HL-60 (cell line): ENCODE measurements around the gene CCDC93.

Source experiments
- GABPA ChIP-seq: IDR thresholded peaks from 2 replicates; pipeline ENCODE4 v1.6.1; 2012; ENCODE audit warnings: low read depth
- POLR2AphosphoS5 ChIP-seq: IDR thresholded peaks from 2 replicates; pipeline ENCODE4 v1.6.1; 2012; ENCODE audit warnings: low read depth
- SPI1 ChIP-seq: IDR thresholded peaks from 2 replicates; pipeline ENCODE4 v1.6.1; 2012; ENCODE audit warnings: low read depth, mild to moderate bottlenecking, borderline replicate concordance
- TF ChIP-seq, protein P1 (sequence below): IDR thresholded peaks from one replicate; pipeline ENCODE4 v1.5.1; 2011; ENCODE audit warnings: low read length, control low read depth, inconsistent platforms; ENCODE audit not compliant: insufficient read depth

DNA sequence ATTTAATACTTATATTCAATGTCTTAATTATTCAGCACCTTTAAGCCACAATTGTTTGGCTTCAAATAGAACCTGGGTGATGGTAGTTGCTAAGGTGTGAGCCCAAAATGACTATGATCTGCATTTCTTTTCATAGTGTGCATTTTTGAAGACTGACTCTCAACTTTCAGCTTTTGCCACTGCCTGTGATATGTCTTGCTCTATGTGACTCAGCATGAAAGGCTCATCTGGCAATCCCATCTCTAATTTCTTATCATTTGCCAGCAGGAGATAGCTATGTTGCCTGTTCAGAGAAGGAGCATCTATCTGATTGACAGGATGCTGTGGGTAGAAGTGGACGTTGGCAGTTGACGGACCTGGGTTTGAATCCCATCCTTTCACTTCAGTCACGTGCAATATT, 34.5 kb upstream of the CCDC93 start:
- TF ChIP-seq POLR2AphosphoS5 (no peak), SPI1 (no peak), GABPA (no peak)
- TF ChIP-seq, protein P1, sequence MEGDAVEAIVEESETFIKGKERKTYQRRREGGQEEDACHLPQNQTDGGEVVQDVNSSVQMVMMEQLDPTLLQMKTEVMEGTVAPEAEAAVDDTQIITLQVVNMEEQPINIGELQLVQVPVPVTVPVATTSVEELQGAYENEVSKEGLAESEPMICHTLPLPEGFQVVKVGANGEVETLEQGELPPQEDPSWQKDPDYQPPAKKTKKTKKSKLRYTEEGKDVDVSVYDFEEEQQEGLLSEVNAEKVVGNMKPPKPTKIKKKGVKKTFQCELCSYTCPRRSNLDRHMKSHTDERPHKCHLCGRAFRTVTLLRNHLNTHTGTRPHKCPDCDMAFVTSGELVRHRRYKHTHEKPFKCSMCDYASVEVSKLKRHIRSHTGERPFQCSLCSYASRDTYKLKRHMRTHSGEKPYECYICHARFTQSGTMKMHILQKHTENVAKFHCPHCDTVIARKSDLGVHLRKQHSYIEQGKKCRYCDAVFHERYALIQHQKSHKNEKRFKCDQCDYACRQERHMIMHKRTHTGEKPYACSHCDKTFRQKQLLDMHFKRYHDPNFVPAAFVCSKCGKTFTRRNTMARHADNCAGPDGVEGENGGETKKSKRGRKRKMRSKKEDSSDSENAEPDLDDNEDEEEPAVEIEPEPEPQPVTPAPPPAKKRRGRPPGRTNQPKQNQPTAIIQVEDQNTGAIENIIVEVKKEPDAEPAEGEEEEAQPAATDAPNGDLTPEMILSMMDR, result no peak
